ENCODE results near the gene TAS1R1. TPM values are rescaled to one million over a fixed set of nuclear protein-coding genes. Genes with fewer than 3 reads are reported as not detected.

The TAS1R1 gene
- total RNA-seq, 2 donors from 2014 or later = 0.31 to 0.51 TPM

DNA sequence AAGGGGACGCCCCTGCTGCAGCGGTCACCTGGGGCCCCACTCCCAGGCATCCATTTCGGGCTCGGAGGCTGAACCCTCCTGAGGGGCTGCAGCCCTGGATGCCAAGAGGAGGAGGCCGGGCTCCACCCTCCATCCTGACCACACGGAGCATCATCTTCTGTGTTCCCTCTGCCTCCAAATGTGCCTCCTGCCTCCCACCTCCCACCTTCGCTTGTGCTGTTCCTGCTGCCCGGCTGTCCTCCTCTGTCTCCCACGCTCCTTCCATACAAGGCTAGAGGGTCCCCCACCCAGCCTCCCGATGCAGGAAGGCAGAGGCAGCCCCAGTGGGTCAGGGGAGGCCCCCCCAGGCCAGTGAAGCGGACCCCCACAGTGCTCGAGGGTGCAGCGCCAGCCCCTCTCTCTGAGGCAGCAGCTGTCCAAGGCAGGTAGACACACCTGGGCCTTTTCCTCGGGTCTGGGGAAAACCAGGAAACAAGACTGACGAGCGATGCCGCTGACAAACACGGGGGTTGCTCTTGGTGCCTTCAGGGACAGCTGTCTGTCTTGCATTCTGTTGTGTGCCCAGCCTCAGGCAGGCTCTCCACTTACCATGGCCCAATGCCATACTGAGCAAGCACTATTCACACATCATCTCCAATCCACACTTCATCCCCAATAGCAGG, 46.8 kb upstream of the TAS1R1 start:
- no peaks in the 10 kb centered on the region for H3K4me1 ChIP-seq (ENCODE audit: control insufficient read depth, insufficient read depth, low read length)
- no peak overlapping the region for H3K9ac ChIP-seq (ENCODE audit: extremely low read depth, low read length, poor library complexity, severe bottlenecking)
- no peaks in the 10 kb centered on the region for H3K4me1 Mint-ChIP-seq
- TF ChIP-seq, protein P1, sequence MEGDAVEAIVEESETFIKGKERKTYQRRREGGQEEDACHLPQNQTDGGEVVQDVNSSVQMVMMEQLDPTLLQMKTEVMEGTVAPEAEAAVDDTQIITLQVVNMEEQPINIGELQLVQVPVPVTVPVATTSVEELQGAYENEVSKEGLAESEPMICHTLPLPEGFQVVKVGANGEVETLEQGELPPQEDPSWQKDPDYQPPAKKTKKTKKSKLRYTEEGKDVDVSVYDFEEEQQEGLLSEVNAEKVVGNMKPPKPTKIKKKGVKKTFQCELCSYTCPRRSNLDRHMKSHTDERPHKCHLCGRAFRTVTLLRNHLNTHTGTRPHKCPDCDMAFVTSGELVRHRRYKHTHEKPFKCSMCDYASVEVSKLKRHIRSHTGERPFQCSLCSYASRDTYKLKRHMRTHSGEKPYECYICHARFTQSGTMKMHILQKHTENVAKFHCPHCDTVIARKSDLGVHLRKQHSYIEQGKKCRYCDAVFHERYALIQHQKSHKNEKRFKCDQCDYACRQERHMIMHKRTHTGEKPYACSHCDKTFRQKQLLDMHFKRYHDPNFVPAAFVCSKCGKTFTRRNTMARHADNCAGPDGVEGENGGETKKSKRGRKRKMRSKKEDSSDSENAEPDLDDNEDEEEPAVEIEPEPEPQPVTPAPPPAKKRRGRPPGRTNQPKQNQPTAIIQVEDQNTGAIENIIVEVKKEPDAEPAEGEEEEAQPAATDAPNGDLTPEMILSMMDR (conservative IDR thresholded peaks at IDR 0.05) = no peak
- H3K9me3 Mint-ChIP-seq = no peaks in the 10 kb centered on the region
- no peaks in the 10 kb centered on the region for H3K9me3 ChIP-seq (ENCODE audit: control insufficient read depth, low read length)
- no peaks in the 10 kb centered on the region for H3K27me3 Mint-ChIP-seq (ENCODE audit: insufficient read depth)
- 87 to 93% methylated on average over 8 to 18 of the region's 18 CpGs for WGBS, 2 experiments (ENCODE audit: insufficient coverage in 1 of 2, insufficient read length in 1 of 2)
- H3K27ac Mint-ChIP-seq = no peak overlapping the region
- H3K36me3 ChIP-seq (ENCODE audit: control insufficient read depth, insufficient read depth, low read length) = no peaks in the 10 kb centered on the region
- H3K27me3 ChIP-seq (ENCODE audit: control insufficient read depth, insufficient read depth, low read length, poor library complexity, severe bottlenecking) = no peaks in the 10 kb centered on the region
- H3K4me3 Mint-ChIP-seq = no peak overlapping the region
- no peak overlapping the region for H3K27ac ChIP-seq (ENCODE audit: low read depth, low read length)
- DNase-seq = peak; percentile 41
- H3K4me3 ChIP-seq (ENCODE audit: low read length) = no peak overlapping the region
- no peaks in the 10 kb centered on the region for H3K36me3 Mint-ChIP-seq (ENCODE audit: low read depth)

DNA sequence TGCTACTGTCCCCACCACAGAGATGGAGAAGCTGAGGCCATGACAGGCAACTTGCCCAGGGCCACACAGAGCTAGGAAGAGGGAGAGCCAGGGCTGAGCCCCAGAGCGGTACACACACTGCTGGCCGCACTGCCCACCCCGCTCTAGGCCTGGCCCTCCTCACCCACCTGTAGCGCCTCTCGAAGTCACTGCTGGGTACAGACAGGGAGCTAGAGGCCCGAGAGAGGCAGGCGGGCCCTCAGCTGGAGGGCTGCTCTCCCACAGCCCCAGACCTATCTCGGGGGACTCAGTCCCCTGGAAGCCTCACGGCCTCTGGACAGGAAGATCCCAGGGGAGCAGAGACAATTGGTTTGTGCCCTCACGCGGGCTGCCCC, 46.3 kb upstream of the TAS1R1 start:
- no peak overlapping the region for H3K4me3 ChIP-seq (ENCODE audit: low read length)
- H3K4me1 ChIP-seq (ENCODE audit: control insufficient read depth, insufficient read depth, low read length) = no peaks in the 10 kb centered on the region
- H3K27me3 ChIP-seq (ENCODE audit: control insufficient read depth, insufficient read depth, low read length, poor library complexity, severe bottlenecking) = no peaks in the 10 kb centered on the region
- H3K9me3 ChIP-seq (ENCODE audit: control insufficient read depth, low read length) = no peaks in the 10 kb centered on the region
- Mint-ChIP-seq H3K9me3 (no peaks in the 10 kb centered on the region), H3K4me3 (no peak overlapping the region), H3K27me3 (ENCODE audit: insufficient read depth) (no peaks in the 10 kb centered on the region), H3K27ac (no peak overlapping the region), H3K4me1 (no peaks in the 10 kb centered on the region), H3K36me3 (ENCODE audit: low read depth) (no peaks in the 10 kb centered on the region)
- H3K27ac ChIP-seq (ENCODE audit: low read depth, low read length) = no peak overlapping the region
- TF ChIP-seq, protein P1 (conservative IDR thresholded peaks at IDR 0.05) = no peak
- peak; percentile 45 for DNase-seq
- WGBS, 2 experiments (ENCODE audit: insufficient coverage in 1 of 2, insufficient read length in 1 of 2) = 90 to 96% methylated on average over 7 to 11 of the region's 11 CpGs
- H3K9ac ChIP-seq (ENCODE audit: extremely low read depth, low read length, poor library complexity, severe bottlenecking) = no peak overlapping the region
- no peaks in the 10 kb centered on the region for H3K36me3 ChIP-seq (ENCODE audit: control insufficient read depth, insufficient read depth, low read length)

DNA sequence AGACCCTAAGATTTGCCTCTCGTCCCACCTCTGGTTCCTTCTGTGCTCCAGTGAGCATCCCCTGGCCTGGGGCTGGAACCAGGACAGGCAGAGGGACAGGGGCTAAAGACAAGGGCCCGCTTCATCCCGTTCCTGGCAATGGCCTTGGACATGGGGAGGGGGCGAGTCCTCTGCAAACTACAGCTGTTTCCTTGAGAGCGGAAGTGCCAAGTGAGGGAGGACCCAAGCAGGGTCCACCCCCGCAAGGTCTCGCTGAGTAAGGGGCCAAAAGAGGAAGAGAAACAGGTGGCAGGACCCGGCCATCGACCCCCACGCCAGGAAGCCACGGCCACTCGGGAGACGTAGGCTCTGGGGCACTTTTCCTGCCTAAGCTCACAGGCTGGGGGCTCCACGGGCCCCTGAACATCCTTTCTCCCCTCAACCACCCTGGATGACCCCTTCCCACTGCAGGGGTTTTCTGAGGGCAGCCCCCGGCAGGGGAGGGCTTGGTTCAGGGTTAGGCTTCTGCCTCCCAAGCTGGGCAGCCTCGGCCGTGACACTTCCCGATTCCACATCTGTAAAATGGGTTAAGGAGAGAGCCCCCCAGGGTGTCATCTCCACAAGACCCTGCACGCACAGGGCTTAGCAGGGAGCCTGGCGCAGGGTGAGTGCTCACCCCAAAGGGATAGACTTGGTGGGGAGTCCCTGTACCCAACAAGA, 45.7 kb upstream of the TAS1R1 start:
- no peaks in the 10 kb centered on the region for H3K9me3 ChIP-seq (ENCODE audit: control insufficient read depth, low read length)
- no peaks in the 10 kb centered on the region for H3K27me3 Mint-ChIP-seq (ENCODE audit: insufficient read depth)
- WGBS, 2 experiments (ENCODE audit: insufficient coverage in 1 of 2, insufficient read length in 1 of 2) = 87 to 90% methylated on average over 10 to 20 of the region's 20 CpGs
- H3K4me3 Mint-ChIP-seq = no peak overlapping the region
- H3K27me3 ChIP-seq (ENCODE audit: control insufficient read depth, insufficient read depth, low read length, poor library complexity, severe bottlenecking) = no peaks in the 10 kb centered on the region
- no peaks in the 10 kb centered on the region for H3K9me3 Mint-ChIP-seq
- no peaks in the 10 kb centered on the region for H3K4me1 ChIP-seq (ENCODE audit: control insufficient read depth, insufficient read depth, low read length)
- H3K9ac ChIP-seq (ENCODE audit: extremely low read depth, low read length, poor library complexity, severe bottlenecking) = no peak overlapping the region
- no peak overlapping the region for H3K27ac Mint-ChIP-seq
- no peak overlapping the region for H3K4me3 ChIP-seq (ENCODE audit: low read length)
- TF ChIP-seq, protein P1 (conservative IDR thresholded peaks at IDR 0.05) = no peak
- no peak overlapping the region for H3K27ac ChIP-seq (ENCODE audit: low read depth, low read length)
- H3K4me1 Mint-ChIP-seq = no peaks in the 10 kb centered on the region
- DNase-seq = peak; percentile 39
- H3K36me3 ChIP-seq (ENCODE audit: control insufficient read depth, insufficient read depth, low read length) = no peaks in the 10 kb centered on the region
- H3K36me3 Mint-ChIP-seq (ENCODE audit: low read depth) = no peaks in the 10 kb centered on the region

Data from endodermal cell (in vitro differentiated cells).